Muscle layer of duodenum (tissue), 2 donors: ENCODE data around the gene DSE.

Experiments used
- H3K27ac ChIP-seq: one replicate; pipeline ENCODE4 v1.7.0; 2013; ENCODE audit warnings: mild to moderate bottlenecking, low read length
- H3K27me3 ChIP-seq: one replicate; pipeline ENCODE4 v1.7.0; 2013; ENCODE audit warnings: low read depth, mild to moderate bottlenecking, control low read depth, low read length
- H3K36me3 ChIP-seq, 2 donors: one replicate each; pipeline ENCODE4 v1.7.0; 2013; ENCODE audit warnings: low read length in 2 of 2, control low read depth in 1 of 2, mild to moderate bottlenecking in 1 of 2; ENCODE audit not compliant: insufficient read depth in 2 of 2, control insufficient read depth in 1 of 2
- H3K4me1 ChIP-seq, 2 donors: one replicate each; pipeline ENCODE4 v1.7.0; 2013; ENCODE audit warnings: low read length in 2 of 2, mild to moderate bottlenecking in 2 of 2, control low read depth in 1 of 2, moderate library complexity in 1 of 2; ENCODE audit not compliant: insufficient read depth in 2 of 2, control insufficient read depth in 1 of 2
- H3K4me3 ChIP-seq, 2 donors: one replicate each; pipeline ENCODE4 v1.7.0; 2013; ENCODE audit warnings: low read length in 2 of 2, low read depth in 1 of 2, mild to moderate bottlenecking in 1 of 2
- H3K9me3 ChIP-seq, 2 donors: one replicate each; pipeline ENCODE4 v1.7.0; 2013; ENCODE audit warnings: low read length in 2 of 2, control low read depth in 1 of 2, mild to moderate bottlenecking in 1 of 2; ENCODE audit not compliant: control insufficient read depth in 1 of 2
- donor health status: healthy.

DSE gene

DNA sequence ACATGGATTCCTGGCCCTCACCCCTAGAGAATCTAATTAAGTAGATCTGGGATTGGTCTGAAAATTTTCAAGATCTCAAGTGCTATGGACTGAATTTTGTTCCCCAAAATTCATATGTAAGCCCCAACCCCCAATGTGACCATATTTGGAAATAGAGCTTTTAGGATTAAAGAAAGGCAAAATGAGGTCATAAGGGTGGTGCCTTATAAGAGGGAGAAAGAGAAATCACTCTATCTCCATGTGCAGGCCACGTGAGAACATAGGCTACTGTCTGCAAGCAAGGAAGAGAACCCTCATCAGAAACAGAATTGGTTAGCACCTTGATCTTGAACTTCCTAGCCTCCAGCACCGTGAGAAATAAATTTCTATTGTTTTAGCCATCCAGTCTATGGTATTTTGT lies 8.5 kb upstream of the DSE start:
- Histone ChIP-seq H3K36me3 (no peaks in the 10 kb centered on the region), H3K4me3 (no peak overlapping the region), H3K27me3 (no peaks in the 10 kb centered on the region), H3K9me3 (no peaks in the 10 kb centered on the region), H3K27ac (no peak overlapping the region), H3K4me1 (no peaks in the 10 kb centered on the region)

DNA sequence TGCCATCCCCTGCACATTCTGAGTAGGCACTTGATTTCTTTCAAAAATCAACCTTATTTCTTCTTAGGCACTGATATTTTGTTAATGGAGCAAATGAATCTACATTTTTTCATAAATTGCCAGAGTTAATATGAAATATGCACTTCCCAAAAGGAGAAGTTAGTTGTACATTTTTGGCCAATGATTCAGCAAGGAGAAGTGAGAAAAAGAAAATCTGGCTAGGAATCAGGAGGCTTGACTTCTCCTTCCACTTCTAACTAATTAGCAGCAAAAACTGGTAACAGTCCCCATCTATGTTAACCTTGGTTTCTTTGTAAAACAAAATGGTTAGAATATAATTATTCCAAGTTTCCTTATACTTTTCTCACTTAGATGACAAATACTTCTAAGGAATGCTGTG lies 7.0 kb upstream of the DSE start:
- no peak overlapping the region for H3K4me3 ChIP-seq
- H3K9me3 ChIP-seq, result no peaks in the 10 kb centered on the region
- no peaks in the 10 kb centered on the region for H3K4me1 ChIP-seq
- no peak overlapping the region for H3K27ac ChIP-seq
- no peaks in the 10 kb centered on the region for H3K36me3 ChIP-seq
- H3K27me3 ChIP-seq, result no peaks in the 10 kb centered on the region

DNA sequence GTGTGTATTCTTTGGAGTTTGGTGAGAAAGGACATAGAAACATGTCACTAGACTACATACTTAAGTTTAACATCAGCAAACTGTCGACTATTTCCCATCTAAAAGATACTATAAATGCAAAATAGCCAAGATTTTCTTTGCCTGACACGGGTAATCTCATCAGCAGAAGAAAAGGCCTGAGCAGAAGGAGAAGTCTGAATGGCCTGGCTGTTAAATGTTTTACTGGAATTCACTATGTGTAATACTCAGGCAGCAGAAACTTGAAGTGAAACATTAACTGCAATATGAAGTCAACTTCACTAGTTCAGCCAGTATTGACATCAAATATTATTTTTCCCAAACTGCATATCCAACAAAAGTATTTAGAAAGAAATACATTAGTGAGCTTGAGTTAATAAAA lies 6.4 kb upstream of the DSE start:
- Histone ChIP-seq H3K4me1 (peaks cover 0 to under 1% of the 10 kb centered on the region in 2 donors), H3K4me3 (no peak overlapping the region), H3K27me3 (no peaks in the 10 kb centered on the region), H3K27ac (no peak overlapping the region), H3K36me3 (no peaks in the 10 kb centered on the region), H3K9me3 (no peaks in the 10 kb centered on the region)

DNA sequence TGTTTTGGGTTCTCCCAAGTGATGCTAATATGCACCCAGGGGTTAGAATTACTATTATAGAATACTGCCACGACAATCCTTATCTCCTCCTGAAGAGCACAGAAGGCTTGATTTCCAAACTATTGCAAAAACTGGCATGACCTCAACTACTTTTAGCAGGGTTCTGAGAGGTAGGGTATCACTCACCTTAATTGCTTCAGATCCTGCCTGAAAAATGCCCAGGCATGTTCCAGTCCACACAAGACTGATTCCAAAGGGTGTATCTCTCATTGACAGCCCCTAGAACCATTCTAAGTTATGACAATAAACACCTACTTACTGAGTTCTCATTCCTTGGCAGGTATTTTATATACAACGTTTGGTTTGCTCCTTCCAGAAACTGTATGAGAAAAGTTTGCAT lies 5.0 kb upstream of the DSE start:
- H3K4me3 ChIP-seq, result no peak overlapping the region
- H3K27ac ChIP-seq, result no peak overlapping the region
- peaks cover 0 to 8% of the 10 kb centered on the region in 2 donors for H3K4me1 ChIP-seq
- H3K36me3 ChIP-seq, result no peaks in the 10 kb centered on the region
- H3K27me3 ChIP-seq, result no peaks in the 10 kb centered on the region
- no peaks in the 10 kb centered on the region for H3K9me3 ChIP-seq

DNA sequence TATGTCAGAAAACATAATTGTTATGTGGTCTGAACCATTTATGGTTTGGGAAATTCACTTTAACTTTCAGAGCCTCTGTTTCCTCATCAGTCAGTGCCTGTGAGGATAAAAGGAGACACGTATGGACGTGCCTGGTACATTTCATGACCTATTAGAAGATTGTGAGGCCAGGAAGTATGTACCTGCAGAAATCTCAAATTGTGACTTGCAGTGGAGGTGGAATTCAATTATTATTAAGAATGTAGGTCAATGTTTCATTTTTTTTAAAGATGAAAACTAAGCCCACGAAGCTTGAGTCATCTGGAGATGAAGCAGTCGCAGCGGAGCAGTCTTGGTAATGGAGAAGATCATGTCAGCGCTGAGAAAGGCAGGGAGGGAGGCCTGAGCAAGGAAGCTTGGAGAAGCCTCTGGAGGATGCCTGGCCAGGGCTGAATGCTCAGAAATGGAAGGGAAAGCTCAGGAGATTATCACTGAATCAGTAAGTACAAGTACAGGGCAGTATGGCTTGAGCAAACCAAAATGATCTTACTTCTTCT lies 3.9 kb upstream of the DSE start:
- no peaks in the 10 kb centered on the region for H3K36me3 ChIP-seq
- no peak overlapping the region for H3K27ac ChIP-seq
- H3K4me1 ChIP-seq, result peaks cover 0 to 8% of the 10 kb centered on the region in 2 donors
- no peaks in the 10 kb centered on the region for H3K9me3 ChIP-seq
- no peak overlapping the region for H3K4me3 ChIP-seq
- no peaks in the 10 kb centered on the region for H3K27me3 ChIP-seq

DNA sequence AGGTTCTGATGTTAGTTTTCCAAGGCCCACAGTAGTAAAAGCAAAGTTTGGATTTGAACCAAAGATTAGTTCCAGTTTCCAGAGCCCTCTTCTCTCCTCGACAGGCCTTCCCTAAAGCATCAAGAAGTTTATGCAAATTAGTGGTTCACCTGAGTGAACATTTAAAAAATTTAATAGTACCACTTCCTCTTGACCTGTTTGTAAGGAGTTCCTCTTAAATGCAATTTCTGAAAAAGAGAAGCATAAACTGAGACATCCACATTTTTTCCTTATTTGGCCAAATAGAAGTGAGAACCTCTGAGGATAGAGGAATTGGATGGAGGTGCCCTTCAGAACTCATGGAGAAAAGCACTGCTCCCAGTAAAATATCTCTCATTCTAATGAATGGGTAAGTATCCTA lies 1.2 kb upstream of the DSE start:
- H3K4me3 ChIP-seq, result peak overlapping the region; percentile 77 to 88

DNA sequence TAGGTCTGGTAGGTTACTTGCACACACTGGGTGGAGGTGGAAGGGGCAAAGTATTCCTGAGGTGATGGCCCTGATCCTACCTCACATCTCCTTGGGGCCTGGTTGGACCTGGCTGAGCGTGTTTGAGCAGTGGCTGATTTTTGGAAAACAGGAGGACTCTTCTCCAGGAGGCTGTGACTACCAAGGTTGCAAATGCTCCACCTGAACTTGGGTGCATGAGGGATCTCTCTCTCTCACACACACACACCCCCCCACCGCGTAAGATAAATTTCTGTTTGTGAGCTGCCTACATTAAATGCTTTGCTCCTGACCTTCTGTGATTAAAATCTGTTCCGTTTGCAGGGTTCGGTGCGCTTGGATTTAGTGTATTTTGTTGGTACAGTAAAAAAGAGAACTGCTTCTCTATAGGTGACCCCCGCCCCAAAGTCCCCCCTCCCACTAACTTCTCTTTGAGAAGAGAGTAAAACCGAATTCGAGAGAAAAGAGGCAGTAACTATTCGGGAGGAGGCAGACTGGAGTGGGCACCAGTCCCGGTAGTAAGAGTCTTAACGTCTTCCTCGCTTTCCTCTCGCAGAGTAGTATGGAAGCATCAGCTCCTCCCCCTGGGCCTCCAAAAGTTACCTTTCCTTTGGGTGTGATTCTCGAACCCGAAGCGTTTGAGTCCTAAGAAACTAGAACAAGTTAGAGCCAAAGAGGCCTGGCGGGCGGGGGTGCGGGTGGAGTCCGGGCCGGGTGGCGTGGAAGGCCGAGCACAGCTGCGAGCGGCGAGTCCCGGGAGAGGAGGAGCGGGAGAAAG lies 585 bp upstream of the DSE start:
- Histone ChIP-seq H3K4me3 (peak overlapping the region; percentile 77 to 88), H3K27me3 (no peaks in the 10 kb centered on the region), H3K9me3 (no peaks in the 10 kb centered on the region), H3K36me3 (no peaks in the 10 kb centered on the region), H3K27ac (peak overlapping the region; percentile 86), H3K4me1 (peaks cover 0 to 11% of the 10 kb centered on the region in 2 donors)

More for the DNA sequence above, 1.2 kb upstream of the DSE start:
- Histone ChIP-seq H3K27ac (peak overlapping the region; percentile 86), H3K27me3 (no peaks in the 10 kb centered on the region), H3K36me3 (no peaks in the 10 kb centered on the region), H3K4me1 (peaks cover 0 to 11% of the 10 kb centered on the region in 2 donors), H3K9me3 (no peaks in the 10 kb centered on the region)

DNA sequence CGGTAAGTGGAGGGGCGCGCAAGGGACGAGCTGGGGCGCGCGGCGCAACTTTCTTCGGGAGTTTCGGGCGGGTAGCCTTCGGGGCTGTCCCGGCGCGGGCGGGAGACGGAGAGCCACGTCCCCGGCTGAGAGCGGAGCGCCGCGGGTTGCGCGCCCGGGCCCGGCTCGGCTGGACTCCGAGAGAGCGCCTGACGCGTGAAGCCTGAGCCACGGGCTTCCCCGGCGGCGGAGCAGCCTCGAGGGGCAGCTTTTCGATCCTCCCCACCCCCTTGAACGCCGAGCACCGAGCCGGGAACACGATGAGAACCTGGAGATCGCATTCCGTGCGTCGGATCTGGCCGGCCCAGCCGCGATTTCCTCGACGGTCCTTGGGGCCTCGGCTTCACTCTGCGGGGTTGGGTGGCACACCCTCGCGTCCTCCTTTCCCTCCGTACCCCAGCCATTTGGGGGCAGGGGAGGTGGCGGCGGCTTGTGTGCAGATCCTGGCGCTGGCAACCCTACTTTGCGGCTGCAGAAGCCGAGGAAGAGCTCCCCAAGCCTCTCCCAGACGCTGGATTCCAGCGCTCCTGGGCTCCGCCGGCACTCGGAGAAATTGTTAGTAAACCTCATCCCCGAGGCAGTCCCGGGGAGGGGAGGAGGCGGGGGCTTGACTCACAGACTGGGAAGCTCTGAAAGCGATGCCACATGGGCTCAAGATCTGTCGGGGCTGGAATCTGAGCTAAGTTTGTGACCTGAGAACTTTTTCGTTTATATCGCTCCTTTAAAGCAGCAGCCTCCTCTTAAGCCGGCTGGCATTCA lies 572 bp downstream of the DSE start:
- Histone ChIP-seq H3K4me3 (peak overlapping the region; percentile 77 to 88), H3K27me3 (no peaks in the 10 kb centered on the region), H3K36me3 (no peaks in the 10 kb centered on the region), H3K9me3 (no peaks in the 10 kb centered on the region), H3K27ac (peak overlapping the region; percentile 81), H3K4me1 (peaks cover 0 to 11% of the 10 kb centered on the region in 2 donors)

DNA sequence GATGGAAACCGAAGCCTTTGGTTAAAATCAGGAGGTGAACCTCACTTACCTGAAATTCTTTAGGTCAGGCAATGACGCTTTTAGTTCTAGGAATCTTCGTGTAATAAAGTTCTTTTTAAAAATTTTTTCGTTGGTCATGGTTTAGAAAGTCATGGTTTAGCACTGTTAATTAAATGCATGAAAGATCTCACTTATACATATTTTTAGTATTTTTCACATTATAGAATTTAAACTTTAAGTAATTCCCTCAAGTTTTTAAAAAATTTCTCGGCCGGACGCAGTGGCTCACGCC lies 1.1 kb downstream of the DSE start:
- peak overlapping the region; percentile 81 for H3K27ac ChIP-seq
- H3K9me3 ChIP-seq, result no peaks in the 10 kb centered on the region
- H3K27me3 ChIP-seq, result no peaks in the 10 kb centered on the region
- peaks cover 0 to 11% of the 10 kb centered on the region in 2 donors for H3K4me1 ChIP-seq
- no peaks in the 10 kb centered on the region for H3K36me3 ChIP-seq
- peak overlapping the region; percentile 77 to 88 for H3K4me3 ChIP-seq

DNA sequence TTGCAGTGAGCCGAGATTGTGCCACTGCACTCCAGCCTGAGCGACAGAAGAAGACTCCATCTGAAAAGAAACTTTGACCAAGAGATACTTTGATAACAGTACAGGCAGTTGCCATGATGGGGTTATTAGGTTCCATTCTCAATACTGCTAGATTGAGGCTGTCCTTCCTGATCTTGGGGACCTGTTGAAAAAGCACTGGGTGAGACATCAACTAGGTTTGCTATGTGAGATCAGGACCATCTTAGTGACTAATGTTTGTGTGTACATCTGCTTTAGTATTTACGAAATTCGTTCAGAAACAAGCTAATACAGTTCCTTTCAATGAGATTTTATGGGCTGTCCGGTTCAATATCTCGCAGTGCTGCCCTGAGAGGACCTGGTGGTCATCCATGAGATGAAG lies 2.6 kb downstream of the DSE start:
- Histone ChIP-seq H3K9me3 (no peaks in the 10 kb centered on the region), H3K4me1 (peaks cover 0 to 11% of the 10 kb centered on the region in 2 donors), H3K27ac (no peak overlapping the region), H3K36me3 (no peaks in the 10 kb centered on the region), H3K4me3 (no peak overlapping the region), H3K27me3 (no peaks in the 10 kb centered on the region)

DNA sequence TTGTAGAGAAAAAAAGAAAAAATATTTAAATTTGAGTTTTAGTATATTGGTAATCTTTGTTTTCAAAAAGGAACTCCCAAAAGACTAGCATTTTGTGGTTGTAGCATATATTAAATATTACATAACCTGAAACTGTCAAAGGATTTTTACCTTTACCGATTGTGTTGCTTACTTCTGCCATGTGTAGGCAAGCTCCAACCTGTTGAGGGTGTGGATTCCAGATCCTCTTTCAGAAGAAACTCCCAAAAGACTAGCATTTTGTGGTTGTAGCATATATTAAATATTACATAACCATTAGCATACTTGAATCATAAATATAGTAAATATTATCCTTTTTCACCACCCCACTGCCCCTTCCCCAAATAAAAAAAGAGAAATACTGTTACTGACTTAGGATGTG lies 3.2 kb downstream of the DSE start:
- Histone ChIP-seq H3K36me3 (no peaks in the 10 kb centered on the region), H3K9me3 (no peaks in the 10 kb centered on the region), H3K4me1 (peaks cover 0 to 11% of the 10 kb centered on the region in 2 donors), H3K27ac (no peak overlapping the region), H3K4me3 (no peak overlapping the region), H3K27me3 (no peaks in the 10 kb centered on the region)
